SK-N-SH treated with all-trans-retinoic acid at 6 μM for 48 hours (cell line): ENCODE results near the gene MYPN.

Experiments used
- ATAC-seq: fragments of 200-7000 bp; cut with Tn5 transposase; 3 replicates; pipeline ENCODE4 v1.9.1; 2020; ENCODE audit warnings: mild to moderate bottlenecking, moderate library complexity
- ARNTL ChIP-seq: fragments of 450-650 bp; formaldehyde crosslinking; IDR thresholded peaks from 2 replicates; pipeline ENCODE4 v1.5.0; 2020; ENCODE audit warnings: low read depth, mild to moderate bottlenecking, moderate library complexity, borderline replicate concordance
- BACH2 ChIP-seq: fragments of 250-450 bp; sonication (Bioruptor Pico); IDR thresholded peaks from 2 replicates; pipeline ENCODE4 v1.9.0; 2021; ENCODE audit warnings: mild to moderate bottlenecking, borderline replicate concordance
- CREB5 ChIP-seq: fragments of 250-450 bp; sonication (Bioruptor Pico); IDR thresholded peaks from 2 replicates; pipeline ENCODE4 v1.5.1; 2020; ENCODE audit warnings: low read depth, mild to moderate bottlenecking, moderate library complexity
- CSDC2 ChIP-seq: fragments of 250-450 bp; sonication (Bioruptor Pico); IDR thresholded peaks from 2 replicates; pipeline ENCODE4 v1.5.0; 2020; ENCODE audit warnings: mild to moderate bottlenecking, moderate library complexity
- CSRNP3 ChIP-seq: fragments of 250-450 bp; sonication (Bioruptor Pico); IDR thresholded peaks from 2 replicates; pipeline ENCODE4 v1.5.1; 2021; ENCODE audit warnings: mild to moderate bottlenecking, moderate library complexity
- ESRRG ChIP-seq: fragments of 250-450 bp; sonication (Bioruptor Pico); IDR thresholded peaks from 2 replicates; pipeline ENCODE4 v1.6.1; 2021; ENCODE audit warnings: mild to moderate bottlenecking
- GLIS3 ChIP-seq: fragments of 250-450 bp; sonication (Bioruptor Pico); IDR thresholded peaks from 2 replicates; pipeline ENCODE4 v1.5.0; 2020; ENCODE audit warnings: mild to moderate bottlenecking, moderate library complexity
- OSR1 ChIP-seq: fragments of 250-450 bp; sonication (Bioruptor Pico); IDR thresholded peaks from 2 replicates; pipeline ENCODE4 v1.8.0; 2022; ENCODE audit warnings: moderate library complexity, mild to moderate bottlenecking, inconsistent platforms
- PPARA ChIP-seq: fragments of 250-450 bp; sonication (Bioruptor Pico); IDR thresholded peaks from 2 replicates; pipeline ENCODE4 v1.5.0; 2020; ENCODE audit warnings: mild to moderate bottlenecking, borderline replicate concordance
- RARB ChIP-seq: fragments of 250-450 bp; sonication (Bioruptor Pico); IDR thresholded peaks from 2 replicates; pipeline ENCODE4 v1.8.0; 2021; ENCODE audit warnings: mild to moderate bottlenecking, moderate library complexity
- SNAI2 ChIP-seq: fragments of 250-450 bp; sonication (Bioruptor Pico); IDR thresholded peaks from 2 replicates; pipeline ENCODE4 v1.5.0; 2020; ENCODE audit warnings: mild to moderate bottlenecking, moderate library complexity
- TCF4 ChIP-seq: fragments of 250-450 bp; sonication (Bioruptor Pico); IDR thresholded peaks from 2 replicates; pipeline ENCODE4 v1.8.0; 2021; ENCODE audit warnings: mild to moderate bottlenecking, moderate library complexity, borderline replicate concordance
- TOX ChIP-seq: fragments of 250-450 bp; sonication (Bioruptor Pico); IDR thresholded peaks from 2 replicates; pipeline ENCODE4 v1.8.0; 2021; ENCODE audit warnings: mild to moderate bottlenecking, moderate library complexity, borderline replicate concordance
- ZC3H10 ChIP-seq: fragments of 250-450 bp; sonication (Bioruptor Pico); IDR thresholded peaks from 2 replicates; pipeline ENCODE4 v1.5.1; 2021; ENCODE audit warnings: mild to moderate bottlenecking, moderate library complexity
- ZFP3 ChIP-seq: fragments of 250-450 bp; sonication (Bioruptor Pico); IDR thresholded peaks from 2 replicates; pipeline ENCODE4 v1.5.0; 2020; ENCODE audit warnings: mild to moderate bottlenecking, moderate library complexity
- ZFP30 ChIP-seq: fragments of 450-650 bp; formaldehyde crosslinking; IDR thresholded peaks from 2 replicates; pipeline ENCODE4 v1.5.0; 2022; ENCODE audit warnings: mild to moderate bottlenecking, moderate library complexity
- ZNF565 ChIP-seq: fragments of 450-650 bp; formaldehyde crosslinking; conservative IDR thresholded peaks from 2 replicates; pipeline ENCODE4 v1.5.0; 2020; ENCODE audit warnings: low read depth, mild to moderate bottlenecking, moderate library complexity
- ZNF70 ChIP-seq: fragments of 450-650 bp; formaldehyde crosslinking; IDR thresholded peaks from 2 replicates; pipeline ENCODE4 v1.5.0; 2020; ENCODE audit warnings: mild to moderate bottlenecking, moderate library complexity
- ZNF8 ChIP-seq: fragments of 450-650 bp; formaldehyde crosslinking; IDR thresholded peaks from 2 replicates; pipeline ENCODE4 v1.5.0; 2020; ENCODE audit warnings: mild to moderate bottlenecking, moderate library complexity
- TF ChIP-seq, protein P1 (sequence below): fragments of 250-450 bp; sonication (Bioruptor Pico); IDR thresholded peaks from 2 replicates; pipeline ENCODE4 v1.8.0; 2021; ENCODE audit warnings: low read depth, mild to moderate bottlenecking, moderate library complexity, borderline replicate concordance
- TF ChIP-seq, protein P2 (sequence below): fragments of 250-450 bp; sonication (Bioruptor Pico); IDR thresholded peaks from 2 replicates; pipeline ENCODE4 v1.5.0; 2020; ENCODE audit warnings: mild to moderate bottlenecking, moderate library complexity

Gene MYPN

DNA sequence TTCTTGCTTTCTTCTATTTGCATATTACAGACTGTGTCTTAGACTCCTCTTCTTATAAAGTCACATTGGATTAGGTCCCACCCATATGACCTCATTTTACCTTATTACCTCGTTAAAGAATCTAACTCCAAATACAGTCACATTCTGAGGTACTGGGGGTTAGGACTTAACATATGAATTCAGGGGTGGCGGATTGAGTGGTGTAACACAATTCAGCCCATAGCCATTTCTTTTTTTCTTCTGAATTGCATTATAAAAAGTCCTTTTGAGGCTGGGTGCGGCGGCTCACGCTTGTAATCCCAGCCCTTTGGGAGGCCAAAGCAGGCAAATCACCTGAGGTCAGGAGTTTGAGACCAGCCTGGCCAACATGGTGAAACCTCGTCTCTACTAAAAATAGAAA, 27.4 kb upstream of the MYPN start:
- no peak for TF ChIP-seq SNAI2
- TF ChIP-seq, protein P1, sequence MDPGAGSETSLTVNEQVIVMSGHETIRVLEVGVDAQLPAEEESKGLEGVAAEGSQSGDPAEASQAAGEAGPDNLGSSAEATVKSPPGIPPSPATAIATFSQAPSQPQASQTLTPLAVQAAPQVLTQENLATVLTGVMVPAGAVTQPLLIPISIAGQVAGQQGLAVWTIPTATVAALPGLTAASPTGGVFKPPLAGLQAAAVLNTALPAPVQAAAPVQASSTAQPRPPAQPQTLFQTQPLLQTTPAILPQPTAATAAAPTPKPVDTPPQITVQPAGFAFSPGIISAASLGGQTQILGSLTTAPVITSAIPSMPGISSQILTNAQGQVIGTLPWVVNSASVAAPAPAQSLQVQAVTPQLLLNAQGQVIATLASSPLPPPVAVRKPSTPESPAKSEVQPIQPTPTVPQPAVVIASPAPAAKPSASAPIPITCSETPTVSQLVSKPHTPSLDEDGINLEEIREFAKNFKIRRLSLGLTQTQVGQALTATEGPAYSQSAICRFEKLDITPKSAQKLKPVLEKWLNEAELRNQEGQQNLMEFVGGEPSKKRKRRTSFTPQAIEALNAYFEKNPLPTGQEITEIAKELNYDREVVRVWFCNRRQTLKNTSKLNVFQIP (CRISPR knock-in tag), result no peak
- no peak for TF ChIP-seq BACH2
- no peak for TF ChIP-seq ZNF8 (CRISPR knock-in tag)
- no peak for TF ChIP-seq ZNF565 (CRISPR knock-in tag)
- TF ChIP-seq ZFP3 (CRISPR knock-in tag), result no peak
- no peak for TF ChIP-seq PPARA (CRISPR knock-in tag)
- no peak for TF ChIP-seq ARNTL
- no peak for TF ChIP-seq TOX
- TF ChIP-seq OSR1 (CRISPR knock-in tag), result no peak
- TF ChIP-seq GLIS3 (CRISPR knock-in tag), result no peak
- ATAC-seq, result no peak

DNA sequence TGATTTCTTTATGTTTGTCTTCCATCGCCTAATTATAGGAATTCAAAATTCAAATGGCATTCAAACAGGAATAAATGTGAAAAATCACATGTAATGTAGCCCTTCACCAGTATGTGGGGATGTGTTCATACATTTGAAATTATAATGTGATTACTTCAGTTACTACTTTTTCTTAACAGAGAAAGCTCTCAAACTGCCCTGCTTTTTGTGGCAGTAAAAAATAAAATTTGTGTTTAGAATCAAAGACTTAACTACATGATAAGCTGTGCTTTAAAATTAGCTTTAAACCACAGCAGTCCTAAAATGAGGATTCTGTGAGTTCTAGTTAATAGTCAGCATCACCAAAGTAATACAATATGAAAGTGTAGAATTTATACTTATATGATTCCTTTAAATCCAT, 26.4 kb upstream of the MYPN start:
- no peak for TF ChIP-seq OSR1 (CRISPR knock-in tag)
- no peak for TF ChIP-seq ARNTL
- no peak for TF ChIP-seq BACH2
- TF ChIP-seq ZC3H10, result no peak
- TF ChIP-seq TCF4 (CRISPR knock-in tag), result no peak
- TF ChIP-seq, protein P2, sequence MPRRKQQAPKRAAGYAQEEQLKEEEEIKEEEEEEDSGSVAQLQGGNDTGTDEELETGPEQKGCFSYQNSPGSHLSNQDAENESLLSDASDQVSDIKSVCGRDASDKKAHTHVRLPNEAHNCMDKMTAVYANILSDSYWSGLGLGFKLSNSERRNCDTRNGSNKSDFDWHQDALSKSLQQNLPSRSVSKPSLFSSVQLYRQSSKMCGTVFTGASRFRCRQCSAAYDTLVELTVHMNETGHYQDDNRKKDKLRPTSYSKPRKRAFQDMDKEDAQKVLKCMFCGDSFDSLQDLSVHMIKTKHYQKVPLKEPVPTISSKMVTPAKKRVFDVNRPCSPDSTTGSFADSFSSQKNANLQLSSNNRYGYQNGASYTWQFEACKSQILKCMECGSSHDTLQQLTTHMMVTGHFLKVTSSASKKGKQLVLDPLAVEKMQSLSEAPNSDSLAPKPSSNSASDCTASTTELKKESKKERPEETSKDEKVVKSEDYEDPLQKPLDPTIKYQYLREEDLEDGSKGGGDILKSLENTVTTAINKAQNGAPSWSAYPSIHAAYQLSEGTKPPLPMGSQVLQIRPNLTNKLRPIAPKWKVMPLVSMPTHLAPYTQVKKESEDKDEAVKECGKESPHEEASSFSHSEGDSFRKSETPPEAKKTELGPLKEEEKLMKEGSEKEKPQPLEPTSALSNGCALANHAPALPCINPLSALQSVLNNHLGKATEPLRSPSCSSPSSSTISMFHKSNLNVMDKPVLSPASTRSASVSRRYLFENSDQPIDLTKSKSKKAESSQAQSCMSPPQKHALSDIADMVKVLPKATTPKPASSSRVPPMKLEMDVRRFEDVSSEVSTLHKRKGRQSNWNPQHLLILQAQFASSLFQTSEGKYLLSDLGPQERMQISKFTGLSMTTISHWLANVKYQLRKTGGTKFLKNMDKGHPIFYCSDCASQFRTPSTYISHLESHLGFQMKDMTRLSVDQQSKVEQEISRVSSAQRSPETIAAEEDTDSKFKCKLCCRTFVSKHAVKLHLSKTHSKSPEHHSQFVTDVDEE (CRISPR knock-in tag), result no peak
- no peak for TF ChIP-seq CSRNP3 (CRISPR knock-in tag)
- no peak for TF ChIP-seq RARB (CRISPR knock-in tag)
- TF ChIP-seq, protein P1 (CRISPR knock-in tag), result no peak
- no peak for TF ChIP-seq ZNF8 (CRISPR knock-in tag)
- no peak for TF ChIP-seq ESRRG
- TF ChIP-seq TOX, result no peak
- TF ChIP-seq ZNF70 (CRISPR knock-in tag), result no peak
- no peak for TF ChIP-seq PPARA (CRISPR knock-in tag)
- TF ChIP-seq SNAI2, result no peak
- TF ChIP-seq ZNF565 (CRISPR knock-in tag), result no peak
- TF ChIP-seq CREB5 (CRISPR knock-in tag), result no peak
- no peak for TF ChIP-seq CSDC2 (CRISPR knock-in tag)
- TF ChIP-seq GLIS3 (CRISPR knock-in tag), result no peak
- no peak for TF ChIP-seq ZFP3 (CRISPR knock-in tag)
- ATAC-seq, result peak; percentile 79

DNA sequence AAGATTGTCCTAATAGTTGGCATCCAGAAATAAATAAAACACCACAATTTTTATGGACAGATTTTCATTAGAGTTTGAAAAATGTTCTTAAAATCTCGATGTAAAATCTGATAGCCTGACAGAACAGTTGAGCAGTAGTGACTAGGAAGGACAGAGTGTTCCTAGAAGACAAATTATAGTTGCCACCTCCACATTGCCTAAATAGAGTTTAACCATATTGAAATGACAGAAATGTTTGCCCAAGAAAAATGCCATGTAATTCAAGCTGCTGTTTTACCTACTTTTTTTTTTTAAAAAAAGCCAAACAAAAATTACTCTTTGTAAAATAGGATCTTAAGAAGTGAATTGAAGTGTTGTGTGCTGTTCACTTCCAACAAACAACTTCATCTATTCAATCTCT, 25.3 kb upstream of the MYPN start:
- TF ChIP-seq ZFP30 (CRISPR knock-in tag) (no peak), CSRNP3 (CRISPR knock-in tag) (no peak)
- peak; percentile 22; the same call in 1 of the 3 replicates for ATAC-seq
